Brain microvascular endothelial cell (primary cell): ENCODE measurements around the gene TMEM183A.
"Not testable (repeated sequence)": the region's sequence is repeated elsewhere in the genome, so short reads cannot be mapped to it uniquely, and the experiment has no call there.

ENCODE experiments used
- DNase-seq: peaks from one replicate; pipeline ENCODE4 v3.0.0-alpha.2; 2020
- H3K27ac ChIP-seq: fragments of 250-450 bp; sonication (Bioruptor Pico); 2 replicates; pipeline ENCODE4 v1.5.1; 2020; ENCODE audit warnings: mild to moderate bottlenecking, moderate library complexity
- H3K27me3 ChIP-seq: fragments of 250-450 bp; sonication (Bioruptor Pico); replicated peaks from 2 replicates; pipeline ENCODE4 v1.5.1; 2020; ENCODE audit warnings: mild to moderate bottlenecking
- H3K36me3 ChIP-seq: fragments of 250-450 bp; sonication (Bioruptor Pico); replicated peaks from 2 replicates; pipeline ENCODE4 v1.5.1; 2020; ENCODE audit warnings: mild to moderate bottlenecking
- H3K4me3 ChIP-seq: 2 replicates; pipeline ENCODE4 v1.5.1; 2011; ENCODE audit warnings: low read depth, mild to moderate bottlenecking, control low read depth, low read length, moderate library complexity
- in situ Hi-C: cut with HindIII; loops from 2 replicates; pipeline ENCODE4 v1.10.0; 2017; ENCODE audit warnings: low sequenced_read_pairs, low pct_ligation_motif_present
- TF ChIP-seq, protein P1 (sequence below): IDR thresholded peaks from 2 replicates; pipeline ENCODE4 v1.5.1; 2011; ENCODE audit warnings: low read depth, mild to moderate bottlenecking, moderate library complexity, low read length, control low read depth, inconsistent platforms; ENCODE audit errors: missing control alignments

The TMEM183A gene

DNA sequence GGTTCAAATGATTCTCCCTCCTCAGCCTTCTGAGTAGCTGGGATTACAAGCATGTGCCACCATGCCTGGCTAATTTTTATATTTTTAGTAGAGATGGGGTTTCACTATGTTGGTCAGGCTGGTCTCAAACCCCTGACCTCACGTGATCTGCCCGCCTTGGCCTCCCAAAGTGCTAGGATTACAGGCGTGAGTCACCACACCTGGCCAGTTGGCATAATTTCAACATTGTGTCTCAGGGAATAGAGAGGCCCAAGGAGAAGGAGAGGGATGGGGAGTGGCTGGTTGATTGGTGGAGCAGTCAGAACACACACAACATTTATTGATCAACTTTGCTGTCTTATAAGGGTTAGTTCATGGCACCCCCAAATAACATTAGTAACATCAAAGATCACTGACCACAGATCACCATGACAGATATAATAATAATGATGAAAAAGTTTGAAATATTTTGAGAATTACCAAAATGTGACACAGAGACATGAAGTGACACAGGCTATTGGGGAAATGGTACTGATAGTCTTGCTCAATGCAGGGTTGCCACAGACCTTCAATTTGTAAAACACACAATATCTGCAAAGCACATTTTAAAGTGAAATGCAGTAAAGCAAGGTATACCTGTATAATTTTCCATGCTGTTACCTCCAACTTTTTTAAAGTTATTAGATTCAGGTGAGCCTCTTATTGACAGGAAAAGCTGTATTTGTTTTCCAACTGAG is 24.3 kb upstream of the TMEM183A start:
- H3K27me3 ChIP-seq = no peaks in the 10 kb centered on the region
- TF ChIP-seq, protein P1, sequence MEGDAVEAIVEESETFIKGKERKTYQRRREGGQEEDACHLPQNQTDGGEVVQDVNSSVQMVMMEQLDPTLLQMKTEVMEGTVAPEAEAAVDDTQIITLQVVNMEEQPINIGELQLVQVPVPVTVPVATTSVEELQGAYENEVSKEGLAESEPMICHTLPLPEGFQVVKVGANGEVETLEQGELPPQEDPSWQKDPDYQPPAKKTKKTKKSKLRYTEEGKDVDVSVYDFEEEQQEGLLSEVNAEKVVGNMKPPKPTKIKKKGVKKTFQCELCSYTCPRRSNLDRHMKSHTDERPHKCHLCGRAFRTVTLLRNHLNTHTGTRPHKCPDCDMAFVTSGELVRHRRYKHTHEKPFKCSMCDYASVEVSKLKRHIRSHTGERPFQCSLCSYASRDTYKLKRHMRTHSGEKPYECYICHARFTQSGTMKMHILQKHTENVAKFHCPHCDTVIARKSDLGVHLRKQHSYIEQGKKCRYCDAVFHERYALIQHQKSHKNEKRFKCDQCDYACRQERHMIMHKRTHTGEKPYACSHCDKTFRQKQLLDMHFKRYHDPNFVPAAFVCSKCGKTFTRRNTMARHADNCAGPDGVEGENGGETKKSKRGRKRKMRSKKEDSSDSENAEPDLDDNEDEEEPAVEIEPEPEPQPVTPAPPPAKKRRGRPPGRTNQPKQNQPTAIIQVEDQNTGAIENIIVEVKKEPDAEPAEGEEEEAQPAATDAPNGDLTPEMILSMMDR = no peak
- H3K36me3 ChIP-seq = no peaks in the 10 kb centered on the region
- H3K27ac ChIP-seq = no peak overlapping the region
- no peak for DNase-seq
- in situ Hi-C loops = no loop called here
- H3K4me3 ChIP-seq = no peak overlapping the region

DNA sequence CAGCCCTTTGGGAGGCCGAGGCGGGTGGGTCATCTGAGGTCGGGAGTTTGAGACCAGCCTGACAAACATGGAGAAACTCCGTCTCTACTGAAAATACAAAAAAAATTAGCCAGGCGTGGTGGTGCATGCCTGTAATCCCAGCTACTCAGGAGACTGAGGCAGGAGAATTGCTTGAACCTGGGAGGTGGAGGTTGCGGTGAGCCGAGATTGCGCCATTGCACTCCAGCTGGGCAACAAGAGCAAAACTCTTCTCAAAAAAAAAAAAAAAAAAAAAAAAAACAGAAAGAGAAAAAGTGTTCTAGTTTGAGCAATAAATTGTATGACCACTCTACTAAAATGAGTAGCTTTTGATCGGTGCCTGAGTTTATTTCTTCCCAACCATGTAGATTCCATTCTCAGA is 21.1 kb upstream of the TMEM183A start:
- in situ Hi-C loops, H3K27me3 ChIP-seq, H3K27ac ChIP-seq, H3K36me3 ChIP-seq, DNase-seq, H3K4me3 ChIP-seq: not testable (repeated sequence)

DNA sequence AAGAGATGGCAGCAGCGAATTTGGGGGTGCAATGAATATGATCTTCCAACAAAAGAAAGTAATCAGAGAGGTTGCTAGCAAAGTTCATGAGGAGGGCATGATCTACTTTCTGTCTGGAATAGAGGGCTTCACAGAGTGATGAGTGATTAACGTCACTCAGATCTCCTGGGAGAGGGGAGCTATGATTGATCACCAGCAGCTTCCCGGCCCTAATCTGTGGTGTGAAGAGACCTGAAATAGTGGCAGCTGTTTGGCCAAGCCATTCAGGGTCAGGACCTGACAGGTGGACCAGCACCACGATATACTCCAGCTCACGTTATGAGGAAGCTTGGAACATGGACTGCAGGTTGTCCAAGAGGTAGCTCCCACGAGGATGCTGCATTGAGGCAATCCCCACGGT is 19.9 kb upstream of the TMEM183A start:
- Histone ChIP-seq H3K4me3 (no peak overlapping the region), H3K27me3 (peaks cover 3% of the 10 kb centered on the region), H3K27ac (no peak overlapping the region), H3K36me3 (no peaks in the 10 kb centered on the region)
- no peak for DNase-seq
- TF ChIP-seq, protein P1 = no peak
- in situ Hi-C loops = no loop called here

DNA sequence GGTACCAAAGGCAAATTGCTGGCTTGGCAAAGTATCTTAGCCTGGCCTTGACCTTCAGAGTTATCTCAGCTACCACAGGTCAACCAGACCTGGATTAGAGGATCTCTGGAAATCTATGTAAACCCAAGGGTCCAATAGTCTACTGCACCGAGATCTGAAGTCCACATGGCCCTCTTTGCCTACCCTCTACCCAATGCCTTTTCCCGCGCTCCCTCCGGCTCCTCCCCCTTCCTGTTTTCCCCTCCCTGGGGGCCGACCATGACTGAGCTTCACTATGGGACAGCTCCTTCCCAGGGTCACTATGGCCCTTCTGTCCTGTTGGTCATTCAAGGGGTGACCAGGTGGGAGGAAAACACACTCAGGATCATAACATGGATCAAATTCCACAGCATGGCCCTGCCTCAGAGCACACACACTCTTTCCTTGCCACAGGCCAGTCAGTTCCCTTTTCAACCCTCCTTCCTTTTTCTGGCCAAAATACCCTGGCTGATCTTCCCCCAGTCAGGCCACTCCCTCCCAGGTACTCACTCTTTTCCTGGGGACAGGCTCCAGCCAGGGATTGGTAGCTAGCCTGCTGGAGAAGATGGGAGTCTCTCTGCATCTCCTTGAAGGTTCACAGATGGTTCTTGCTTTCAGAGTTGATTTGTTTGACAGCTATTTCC is 19.1 kb upstream of the TMEM183A start:
- TF ChIP-seq, protein P1 = no peak
- no peak for DNase-seq
- in situ Hi-C loops = no loop called here

DNA sequence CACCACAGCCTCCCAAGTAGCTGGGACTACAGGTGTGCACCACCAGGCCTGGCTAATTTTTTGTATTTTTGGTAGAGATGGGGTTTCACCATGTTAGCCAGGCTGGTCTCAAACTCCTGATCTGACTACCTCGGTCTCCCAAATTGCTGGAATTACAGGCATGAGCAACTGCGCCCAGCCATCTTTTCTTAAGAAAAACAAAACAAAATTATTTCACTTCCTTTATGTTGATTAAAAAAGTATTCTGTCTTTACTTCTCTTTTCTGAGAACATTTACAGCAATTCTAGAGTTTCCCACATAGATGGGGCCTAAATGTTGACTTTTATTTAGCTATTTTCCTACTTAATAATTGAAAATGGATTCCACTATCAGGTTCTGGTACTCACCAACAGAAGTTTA is 17.3 kb upstream of the TMEM183A start:
- H3K27me3 ChIP-seq = peaks cover 3% of the 10 kb centered on the region
- in situ Hi-C loops = no loop called here
- TF ChIP-seq, protein P1 = no peak
- H3K4me3 ChIP-seq = no peak overlapping the region
- DNase-seq = no peak
- no peak overlapping the region for H3K27ac ChIP-seq
- no peaks in the 10 kb centered on the region for H3K36me3 ChIP-seq

More for the DNA sequence above, 19.1 kb upstream of the TMEM183A start:
- no peak overlapping the region for H3K27ac ChIP-seq
- peaks cover 3% of the 10 kb centered on the region for H3K27me3 ChIP-seq
- no peak overlapping the region for H3K4me3 ChIP-seq
- H3K36me3 ChIP-seq = no peaks in the 10 kb centered on the region

DNA sequence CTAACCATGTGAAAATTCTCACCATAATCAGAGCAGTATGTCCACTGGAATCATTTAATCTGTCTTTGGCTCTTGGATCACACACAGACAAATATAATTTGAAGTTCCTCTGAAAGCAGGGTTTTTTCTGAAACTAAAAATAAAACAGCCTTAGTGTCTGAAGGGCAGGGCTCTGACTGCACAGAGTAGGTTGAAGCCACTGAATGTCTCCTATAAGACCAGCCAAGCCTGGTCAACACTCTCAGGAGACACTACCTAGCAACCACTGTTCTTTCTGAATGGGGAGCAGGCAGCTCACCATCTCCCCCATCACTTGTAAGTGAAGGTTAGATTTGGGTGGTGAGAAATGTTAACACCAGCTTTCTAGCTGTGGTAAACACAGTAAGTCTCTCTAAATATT is 16.1 kb upstream of the TMEM183A start:
- Histone ChIP-seq H3K36me3 (no peaks in the 10 kb centered on the region), H3K4me3 (no peak overlapping the region), H3K27me3 (peaks cover 5% of the 10 kb centered on the region), H3K27ac (no peak overlapping the region)
- TF ChIP-seq, protein P1 = no peak
- no peak for DNase-seq
- in situ Hi-C loops = no loop called here
